NCI-H1105 (cell line): Measurements from ENCODE around the gene IQCN.
A peak's percentile ranks its signal among the peaks of the same experiment; 100 is the strongest.

Source experiments
- DNase-seq: peaks from one replicate; lab custom pipeline; 2025; lab: John Stamatoyannopoulos, UW

The IQCN gene

DNA sequence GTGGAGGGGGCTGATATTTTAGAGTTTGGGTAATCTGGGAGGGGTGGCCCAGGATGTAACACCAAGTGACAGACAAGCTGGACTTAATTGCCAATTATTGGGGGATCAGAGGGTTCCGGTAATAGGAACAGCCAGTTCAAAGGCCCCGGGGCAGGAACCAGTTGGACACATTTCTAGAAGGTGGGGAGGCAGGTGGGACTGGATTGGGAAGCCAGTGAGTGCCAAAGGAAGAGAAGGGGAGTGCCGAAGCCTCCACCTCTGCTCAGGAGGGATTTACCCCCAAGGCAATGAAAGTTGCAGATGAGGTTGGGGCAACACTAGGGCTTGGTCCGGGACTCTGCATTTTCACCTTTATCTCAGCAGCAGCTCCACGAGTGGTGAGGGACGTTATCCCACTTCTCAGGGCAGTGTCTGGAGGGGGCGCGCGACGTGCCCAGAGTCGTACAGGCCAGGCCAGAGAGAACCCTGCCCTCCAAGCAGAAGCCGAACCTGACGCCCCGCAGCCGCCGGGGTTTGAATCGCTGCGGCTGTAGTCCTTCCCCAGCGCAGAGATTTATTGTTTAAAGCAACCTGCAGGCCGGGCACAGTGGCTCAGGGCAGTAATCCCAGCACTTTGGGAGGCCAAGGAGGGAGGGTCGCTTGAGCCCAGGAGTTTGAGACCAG is 12.9 kb upstream of the IQCN start:
- no peak for DNase-seq

DNA sequence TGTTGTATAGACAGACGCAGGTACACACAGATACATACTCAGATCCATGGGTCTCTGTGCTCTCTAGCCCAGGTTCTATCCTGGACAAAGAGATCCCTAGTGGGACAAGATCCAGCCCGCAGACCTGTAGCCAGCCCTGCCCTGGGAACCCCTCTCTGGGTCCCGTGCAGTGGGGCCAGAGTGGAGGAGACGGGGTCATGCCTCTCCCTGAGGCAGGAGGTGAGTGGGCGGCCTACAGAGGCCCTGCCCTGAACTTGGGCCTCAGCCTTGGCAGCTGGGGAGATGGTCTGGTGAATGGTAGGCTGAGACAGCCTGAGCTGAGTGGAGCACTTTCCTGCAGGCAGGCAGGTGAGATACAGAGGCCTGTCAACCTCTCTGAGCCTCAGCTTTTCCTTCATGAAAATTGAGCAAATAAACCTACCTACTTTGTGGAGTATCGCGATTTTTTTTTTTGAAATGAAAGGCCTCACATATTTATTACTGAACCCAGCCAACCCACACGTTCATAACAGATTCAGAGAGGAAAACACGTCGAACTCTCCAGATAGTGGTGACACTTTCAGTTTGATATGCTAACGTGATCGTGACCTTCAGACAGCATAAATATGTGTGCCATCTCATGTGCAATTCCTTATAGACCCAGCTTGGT is 10.6 kb upstream of the IQCN start:
- no peak for DNase-seq

DNA sequence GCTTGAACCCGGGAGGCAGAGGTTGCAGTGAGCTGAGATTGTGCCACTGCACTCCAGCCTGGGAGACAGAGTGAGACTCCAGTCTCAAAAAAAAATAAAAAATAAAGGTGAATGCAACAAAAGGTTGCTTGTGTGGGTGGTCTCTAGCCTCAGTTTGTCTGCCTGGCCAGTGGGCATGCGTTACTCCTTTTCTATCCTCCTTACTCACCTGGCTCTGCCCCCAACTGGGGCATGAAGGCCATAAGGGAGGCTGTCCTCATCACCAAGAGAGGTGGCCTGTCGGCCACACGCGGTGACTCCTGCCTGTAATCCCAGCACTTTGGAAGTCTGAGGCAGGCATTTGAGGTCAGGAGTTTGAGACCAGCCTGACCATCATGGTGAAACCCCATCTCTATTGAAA is 9.1 kb upstream of the IQCN start:
- DNase-seq = no peak

DNA sequence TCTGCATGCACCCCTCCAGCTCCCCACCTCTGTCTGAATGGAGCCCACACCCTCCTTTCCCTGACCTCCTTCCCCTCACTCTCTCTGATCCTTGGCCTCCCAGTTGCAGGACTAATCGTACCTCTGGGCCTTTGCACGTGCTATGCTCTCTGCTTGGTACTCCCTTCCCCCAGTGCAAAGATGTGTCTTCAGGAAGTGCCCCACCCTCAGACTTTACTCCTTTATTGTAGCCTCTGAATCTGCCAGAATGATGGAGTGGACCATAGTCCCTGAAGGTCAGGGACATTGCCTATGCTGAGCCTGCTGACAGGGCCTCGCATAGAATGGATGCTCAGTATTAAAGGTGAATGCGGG is 8.5 kb upstream of the IQCN start:
- DNase-seq = no peak

DNA sequence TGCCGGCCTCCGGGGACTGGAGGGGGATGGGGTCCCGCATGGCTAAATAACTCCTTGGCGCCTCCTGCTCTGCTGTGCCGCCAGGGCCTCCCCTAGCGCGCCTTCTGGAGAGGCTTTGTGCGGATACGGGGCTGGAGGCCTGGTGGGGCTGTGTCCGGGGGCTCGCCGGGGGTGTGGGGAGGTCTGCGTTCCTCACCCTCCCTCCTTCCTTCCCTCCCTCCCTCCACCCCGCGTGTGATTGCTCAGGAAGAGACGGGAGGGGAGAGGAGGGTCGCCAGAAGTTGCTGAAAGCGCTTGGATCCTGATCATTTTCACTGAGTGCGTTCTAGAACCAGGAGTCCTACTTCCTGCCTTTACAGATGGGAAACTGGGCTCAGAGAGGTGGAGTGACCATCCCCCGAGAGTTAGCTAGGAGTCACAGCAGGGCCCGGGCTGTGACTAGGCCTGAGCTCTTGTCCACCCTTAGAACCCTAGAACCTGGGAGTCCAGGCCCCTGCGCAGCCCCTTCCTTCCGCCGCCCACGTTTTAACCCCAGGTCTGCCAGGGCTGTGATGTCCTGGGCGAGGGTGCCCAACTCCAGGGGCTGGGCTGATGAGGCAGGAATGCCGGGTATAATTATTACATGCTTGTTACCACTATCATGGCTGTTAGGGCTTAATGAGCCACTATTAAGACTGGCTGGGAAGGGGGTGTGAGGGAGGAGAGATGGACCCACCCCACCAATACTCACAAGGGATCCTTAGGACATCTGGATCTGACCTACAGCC is 8.0 kb upstream of the IQCN start:
- no peak for DNase-seq

DNA sequence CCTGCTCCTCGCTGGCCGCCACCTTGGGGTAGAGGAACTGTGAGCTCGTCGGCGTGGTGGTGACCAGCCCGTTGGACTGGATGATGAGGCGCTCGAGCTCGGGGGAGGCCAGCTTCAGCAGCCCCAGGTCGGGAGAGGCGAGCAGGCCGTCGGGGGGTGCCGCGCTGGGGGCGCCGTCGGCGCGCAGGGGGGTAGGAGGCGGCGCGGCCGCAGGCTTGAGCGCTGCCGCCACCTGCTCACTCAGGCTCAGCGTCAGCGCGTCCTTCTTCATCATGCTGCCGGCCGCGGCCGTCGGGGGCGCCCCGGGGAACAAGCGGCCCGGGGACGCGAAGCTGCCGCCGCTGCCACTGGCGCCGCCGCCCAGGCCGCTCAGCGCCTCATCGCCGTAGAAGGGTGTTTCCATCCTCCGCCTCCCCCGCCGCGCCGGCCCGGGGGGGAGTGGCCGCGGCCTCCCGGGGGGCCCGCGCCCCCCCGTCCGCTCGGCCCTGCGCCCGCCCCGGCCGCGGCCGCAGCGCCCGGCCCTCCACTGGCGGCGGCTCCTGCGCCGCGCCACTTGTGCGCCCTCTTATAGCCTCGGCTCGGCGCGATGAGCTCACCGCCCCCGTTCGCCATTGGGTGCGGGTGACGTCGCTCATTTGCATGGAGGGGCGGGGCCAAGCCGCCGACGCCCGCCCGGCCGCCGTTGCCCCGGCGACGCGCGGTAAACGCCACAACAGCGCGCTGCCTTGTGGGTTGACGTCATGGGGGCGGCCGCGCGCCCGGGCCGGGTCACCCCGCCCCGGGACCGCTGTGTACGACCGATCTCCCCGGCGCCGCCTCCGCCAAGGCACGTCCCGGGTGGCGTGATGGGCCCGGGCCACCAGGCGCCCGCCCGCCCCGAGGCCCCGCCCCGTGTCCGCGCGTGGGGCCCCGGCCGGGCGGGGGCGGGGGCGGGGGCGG is 7.1 kb upstream of the IQCN start, which contains the start of gene JUND:
Gene JUND, minus strand, starts transcription at position 541 of the 939 bp plus-strand sequence. Its CDS starts 138 bp downstream, at position 403.
- peak; percentile 95 for DNase-seq

DNA sequence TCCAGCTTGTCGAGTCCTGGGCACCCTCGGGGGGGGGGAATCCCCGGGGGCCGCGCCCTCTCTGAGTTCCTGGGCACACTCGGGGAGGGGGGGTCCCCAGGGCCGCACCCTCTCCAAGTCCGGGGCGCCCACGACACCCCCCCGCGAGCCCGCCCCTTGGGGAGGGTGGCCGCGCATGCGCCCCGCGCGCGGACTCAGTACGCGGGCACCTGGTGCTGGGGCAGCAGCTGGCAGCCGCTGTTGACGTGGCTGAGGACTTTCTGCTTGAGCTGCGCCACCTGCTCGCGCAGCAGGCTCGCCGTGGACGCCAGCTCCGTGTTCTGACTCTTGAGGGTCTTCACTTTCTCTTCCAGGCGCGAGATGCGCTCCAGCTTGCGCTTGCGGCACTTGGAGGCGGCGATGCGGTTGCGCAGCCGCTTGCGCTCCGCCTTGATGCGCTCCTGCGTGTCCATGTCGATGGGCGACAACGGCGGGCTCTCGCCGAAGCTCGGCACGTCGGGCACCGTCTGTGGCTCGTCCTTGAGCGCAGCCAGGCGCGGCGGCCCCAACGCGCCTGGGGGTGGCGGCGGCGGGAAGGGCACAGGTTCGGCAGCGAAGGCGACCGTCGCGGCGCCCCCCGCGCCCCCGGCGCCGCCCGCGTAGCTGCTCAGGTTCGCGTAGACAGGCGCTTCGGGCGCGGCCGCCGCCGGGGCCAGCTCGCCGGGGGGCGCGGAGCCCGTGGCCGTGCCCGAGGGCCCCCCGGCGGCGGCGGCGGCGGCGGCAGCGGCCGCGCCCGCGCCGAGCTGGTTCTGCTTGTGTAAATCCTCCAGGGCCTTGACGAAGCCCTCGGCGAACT is 6.2 kb upstream of the IQCN start:
- DNase-seq = peak; percentile 86

DNA sequence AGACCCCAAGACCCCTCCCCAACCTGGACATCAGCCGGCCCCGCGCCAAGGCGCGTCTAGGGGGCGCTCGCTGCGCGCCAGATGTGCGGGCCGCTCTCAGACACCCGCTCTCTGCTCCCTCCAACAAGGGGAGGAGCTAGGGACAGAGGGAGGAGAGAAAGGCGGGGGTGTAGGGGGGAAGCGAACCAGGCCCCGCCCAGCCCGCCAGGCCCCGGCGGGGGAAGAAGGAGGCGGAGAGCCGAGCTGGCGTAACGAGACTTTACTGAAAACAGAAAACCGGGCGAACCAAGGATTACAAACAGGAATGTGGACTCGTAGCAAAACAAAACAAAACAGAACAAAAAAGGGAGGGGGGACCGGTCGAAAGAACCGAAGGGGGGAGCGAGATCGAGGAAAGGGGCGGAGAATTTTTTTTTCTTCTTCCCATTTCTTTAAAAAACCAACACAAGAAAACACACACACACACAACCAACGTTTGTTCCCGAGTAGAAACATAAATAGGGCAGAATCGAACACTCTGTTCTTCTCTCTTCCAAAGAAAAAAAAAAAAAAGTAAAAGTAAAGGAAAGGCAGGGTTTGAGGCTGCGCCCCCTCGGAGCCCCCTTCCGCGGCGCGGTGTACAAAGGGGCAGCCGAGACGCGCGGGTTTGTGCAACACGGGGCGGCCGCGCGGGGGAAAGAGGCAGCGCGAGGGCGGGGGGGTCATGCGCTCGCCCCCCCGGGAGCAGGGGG is 5.4 kb upstream of the IQCN start:
- DNase-seq = peak; percentile 95

DNA sequence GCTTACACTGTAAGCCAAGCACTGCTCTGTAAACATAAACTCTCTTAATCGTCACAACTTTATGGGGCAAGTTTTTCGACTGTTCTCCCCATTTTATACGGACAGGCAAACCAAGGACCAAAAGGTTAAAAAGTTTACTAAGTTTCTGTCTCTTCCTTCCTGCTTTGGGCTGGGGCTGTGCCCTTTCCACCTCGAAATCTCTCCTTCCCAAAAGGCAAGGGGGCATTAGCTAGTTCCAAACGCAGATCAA is 4.9 kb upstream of the IQCN start:
- no peak for DNase-seq

DNA sequence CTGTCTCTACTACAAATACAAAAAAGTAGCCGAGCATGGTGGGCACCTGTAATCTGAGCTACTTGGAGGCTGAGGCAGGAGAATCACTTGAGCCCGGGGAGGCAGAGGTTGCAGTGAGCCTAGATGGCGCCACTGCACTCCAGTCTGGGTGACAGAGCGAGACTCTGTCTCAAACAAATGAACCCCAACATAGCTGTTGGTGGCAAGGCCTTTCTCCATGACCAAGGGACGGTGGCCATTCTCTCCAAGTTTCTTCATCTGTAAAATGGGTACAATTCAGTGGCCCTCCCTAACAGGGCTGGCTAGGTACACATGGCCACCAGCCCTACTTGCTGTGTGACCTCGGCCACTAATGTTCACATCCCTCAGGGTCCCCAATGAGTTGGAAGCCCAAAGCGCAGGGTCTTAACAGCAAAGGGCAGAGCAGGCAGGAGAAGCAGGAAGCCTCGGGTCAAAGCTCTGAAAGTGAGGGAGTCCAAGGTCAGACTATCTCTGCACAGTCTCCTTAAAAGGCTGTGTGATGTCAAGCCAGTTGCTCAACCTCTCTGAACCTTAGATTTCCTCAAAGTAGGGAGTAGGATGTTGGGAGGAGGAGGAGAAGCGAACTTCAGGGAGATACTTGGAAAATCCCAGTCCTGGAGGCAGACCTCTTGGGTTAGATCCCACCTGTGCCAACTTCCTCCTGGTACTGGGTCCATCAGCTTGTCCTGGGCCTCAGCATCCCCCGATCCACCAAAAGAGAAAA is 4.4 kb upstream of the IQCN start:
- no peak for DNase-seq

DNA sequence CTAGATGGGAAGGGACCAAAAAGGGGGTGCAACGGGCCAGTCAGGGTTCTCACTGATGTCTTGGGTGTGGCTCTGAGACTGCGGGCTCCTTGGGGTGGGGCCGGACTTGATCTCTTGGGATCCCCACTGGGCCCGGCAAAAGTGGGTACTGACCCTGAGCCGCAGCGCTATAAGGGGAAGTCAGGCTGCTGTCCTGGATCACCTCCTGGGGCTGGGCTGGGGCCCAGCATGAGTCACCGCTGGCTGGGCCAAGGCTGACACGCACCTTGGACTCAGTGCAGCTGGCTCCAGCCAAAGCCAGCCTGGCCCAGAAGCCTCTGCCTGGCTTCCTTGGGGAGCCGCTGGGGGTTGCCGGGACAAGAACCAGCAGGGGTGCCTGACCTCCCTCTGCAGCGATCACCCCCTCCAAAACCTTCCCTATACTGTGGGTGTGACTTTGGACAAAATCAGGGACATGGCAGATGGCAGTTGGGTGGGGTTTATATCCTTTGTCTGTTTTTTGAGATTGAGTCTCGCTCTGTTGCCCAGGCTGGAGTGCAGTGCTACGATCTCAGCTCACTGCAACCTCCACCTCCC is 617 bp upstream of the IQCN start:
- no peak for DNase-seq

DNA sequence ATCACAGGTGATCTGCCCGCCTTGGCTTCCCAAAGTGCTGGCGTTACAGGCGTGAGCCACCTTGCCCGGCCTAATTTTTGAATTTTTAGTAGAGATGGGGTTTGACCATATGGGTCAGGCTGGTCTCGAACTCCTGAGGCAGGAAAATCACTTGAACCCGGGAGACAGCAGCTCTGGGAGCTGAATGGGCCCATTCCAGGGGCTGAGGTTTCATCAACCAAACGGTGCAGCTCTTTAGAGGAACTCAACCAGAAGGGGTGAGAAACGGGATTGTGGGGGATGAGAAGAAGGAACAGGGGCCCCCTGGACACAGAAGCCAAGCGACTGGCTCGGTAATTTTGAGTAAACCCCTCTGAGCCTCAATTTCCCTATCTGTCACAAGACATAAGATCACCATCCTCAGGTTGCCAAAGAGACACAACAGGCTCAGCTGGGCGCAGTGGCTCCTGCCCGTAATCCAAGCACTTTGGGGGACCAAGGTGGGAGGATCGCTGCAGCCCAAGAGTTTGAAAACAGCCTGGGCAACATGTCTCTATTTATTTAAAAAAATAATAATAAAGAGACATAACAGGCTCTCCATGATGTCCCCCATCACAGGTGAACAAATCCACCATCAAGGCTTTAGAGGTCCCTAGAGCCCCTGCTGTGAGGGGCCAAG is 562 bp downstream of the IQCN start:
- DNase-seq = no peak

DNA sequence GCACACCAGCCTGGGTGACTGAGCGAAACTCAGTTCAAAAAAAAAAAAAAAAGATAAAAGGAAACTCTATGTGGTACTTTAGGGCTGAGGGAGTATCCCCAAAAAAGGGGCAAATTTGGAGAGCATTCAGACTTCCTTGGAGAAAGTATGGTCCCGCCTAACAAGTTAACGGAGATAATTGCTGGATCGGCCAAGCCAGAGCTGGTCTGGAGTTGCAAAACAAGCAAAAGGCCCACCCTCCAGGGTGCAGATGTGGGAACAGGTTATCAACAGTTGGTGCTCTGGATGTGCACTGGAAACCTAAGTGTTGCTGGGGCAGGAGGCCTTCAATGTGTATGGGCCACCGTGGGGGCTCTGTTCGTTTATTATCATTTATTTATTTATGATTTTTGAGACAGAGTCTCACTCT is 2.8 kb downstream of the IQCN start:
- DNase-seq = no peak

DNA sequence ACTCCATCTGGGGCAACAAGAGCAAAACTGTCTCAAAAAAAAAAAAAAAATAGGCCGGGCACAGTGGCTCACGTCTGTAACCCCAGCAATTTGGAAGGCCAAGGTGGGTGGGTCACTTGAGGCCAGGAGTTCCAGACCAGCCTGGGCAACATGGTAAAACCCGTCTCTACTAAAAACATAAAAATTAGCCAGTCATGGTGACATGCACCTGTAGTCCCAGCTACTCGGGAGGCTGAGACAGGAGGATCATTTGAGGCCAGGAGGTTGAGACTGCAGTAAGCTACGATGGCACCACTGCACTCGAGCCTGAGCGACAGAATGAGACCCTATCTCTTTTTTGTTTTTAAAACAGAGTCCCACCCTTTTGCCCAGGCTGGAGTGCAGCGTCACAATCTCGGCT is 3.9 kb downstream of the IQCN start:
- no peak for DNase-seq

DNA sequence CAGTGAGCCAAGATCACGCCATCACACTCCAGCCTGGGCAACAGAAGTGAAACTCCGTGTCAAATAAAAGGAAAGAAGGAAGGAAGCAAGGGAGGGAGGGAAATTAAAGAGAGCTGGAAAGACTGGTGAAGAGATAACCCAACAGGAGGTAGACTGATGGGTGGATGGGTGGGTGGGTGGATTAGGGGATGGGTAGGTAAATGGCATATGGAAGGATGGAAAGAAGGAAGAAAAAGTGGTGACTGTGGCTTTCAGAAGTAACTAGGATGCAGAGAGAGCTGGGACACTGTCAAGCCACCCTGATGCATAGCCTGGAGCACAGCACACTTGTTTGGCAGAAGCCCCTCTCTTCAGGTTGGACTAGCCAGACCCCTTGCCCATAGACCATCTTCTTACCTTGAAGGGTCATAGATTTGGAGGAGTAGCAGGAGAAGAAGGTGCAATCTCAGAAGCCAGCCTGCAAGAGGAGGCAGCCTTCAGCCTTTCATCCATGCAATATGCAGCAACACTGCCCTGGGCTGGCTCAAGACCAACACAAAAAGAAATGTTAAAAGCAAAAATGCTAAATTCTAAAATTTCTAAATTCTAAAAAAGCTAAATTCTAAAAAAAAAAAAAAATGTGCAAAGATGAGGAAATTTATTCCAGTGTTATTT is 5.1 kb downstream of the IQCN start:
- DNase-seq = no peak

DNA sequence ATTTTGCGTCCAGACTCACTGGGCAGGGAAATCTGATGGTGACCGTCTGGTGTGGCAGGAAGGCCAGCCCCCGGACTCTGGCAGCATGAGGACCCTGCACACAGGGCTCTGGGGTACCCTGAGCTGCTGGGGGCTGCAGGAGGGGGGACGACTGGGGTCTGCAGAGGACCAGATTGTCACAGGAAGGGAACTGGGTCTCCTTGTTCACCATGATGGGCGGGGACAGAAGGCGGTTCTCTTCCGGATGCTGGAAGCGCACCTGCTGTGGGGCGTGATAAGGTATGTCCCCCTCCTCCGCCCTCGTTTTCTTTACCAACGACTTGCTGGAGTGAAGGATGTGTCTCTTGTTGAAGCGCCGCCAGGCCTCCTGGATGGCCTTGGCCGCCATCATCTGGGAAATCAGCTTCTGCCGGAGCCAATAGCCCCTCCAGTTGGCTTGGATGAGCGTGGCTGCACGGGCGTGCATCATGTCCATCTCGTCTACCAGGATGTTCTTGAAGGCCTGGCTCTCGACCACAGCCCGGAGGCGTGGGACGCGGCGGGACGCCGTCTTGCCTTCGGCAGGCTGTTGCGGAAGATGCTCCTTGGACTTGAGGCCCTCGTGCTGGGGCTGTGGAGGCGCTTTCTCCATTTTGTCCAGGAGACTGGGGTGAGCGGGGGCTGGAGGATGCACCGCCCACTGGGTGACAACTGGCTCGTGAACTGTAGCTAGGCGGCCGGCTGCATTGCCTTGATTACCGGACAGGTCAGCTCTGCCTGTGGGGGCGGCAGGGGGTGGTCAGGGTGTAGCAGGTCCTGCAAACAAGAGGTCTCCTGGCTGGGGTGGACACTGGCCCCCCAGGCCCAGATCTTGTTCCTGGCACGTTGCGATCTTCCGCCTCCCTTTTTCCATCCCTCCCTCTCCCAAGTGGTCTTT is 7.2 kb downstream of the IQCN start:
- DNase-seq = no peak

DNA sequence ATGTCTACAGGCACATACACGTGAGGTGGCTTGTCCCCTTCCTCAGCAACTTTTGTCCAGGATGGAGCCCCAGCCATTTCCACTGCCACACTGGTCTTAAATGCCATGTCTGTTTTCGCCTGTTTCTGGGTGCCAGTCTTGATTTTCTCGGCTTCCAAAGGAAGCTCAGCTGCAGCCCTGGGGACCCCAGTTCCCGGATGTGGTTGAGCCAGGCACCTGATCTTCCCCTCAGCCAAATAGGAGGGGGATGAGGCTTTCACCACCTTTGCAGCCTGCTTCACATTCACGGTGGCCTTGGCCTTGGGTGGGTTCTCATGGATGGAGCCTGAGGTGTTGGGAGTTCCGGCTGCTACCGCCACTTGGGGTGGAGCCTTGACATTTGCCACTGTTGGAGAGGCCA is 8.7 kb downstream of the IQCN start:
- no peak for DNase-seq
